Measurements from ENCODE around the gene ZBTB39.

The ZBTB39 gene

GRCh38 chr12:57037264-57037663 lies 30.9 kb upstream of the ZBTB39 start:
- POLR2A ChIA-PET: interaction anchor here (1.4 kb wide), 1 partner anchor 13 kb away, joined by 3 read pairs; the partner anchor contains the start of gene MYO1A
- CTCF ChIA-PET: no interaction called here
- TF ChIP-seq HDGF (IDR thresholded peaks at IDR 0.05; ENCODE audit: borderline replicate concordance) (no peak), CTBP1 (IDR thresholded peaks at IDR 0.05; ENCODE audit: borderline replicate concordance) (no peak), TARDBP (IDR thresholded peaks at IDR 0.05) (no peak), FOXK2 (IDR thresholded peaks at IDR 0.05) (no peak), FOXA1 (IDR thresholded peaks at IDR 0.05) (no peak), LEF1 (IDR thresholded peaks at IDR 0.05; ENCODE audit: borderline replicate concordance) (no peak), L3MBTL2 (conservative IDR thresholded peaks at IDR 0.05) (no peak), ARNT (IDR thresholded peaks at IDR 0.05) (no peak), NFRKB (IDR thresholded peaks at IDR 0.05) (no peak), SUZ12 (IDR thresholded peaks at IDR 0.05) (no peak), SP1 (IDR thresholded peaks at IDR 0.05) (no peak), BHLHE40 (IDR thresholded peaks at IDR 0.05; ENCODE audit: borderline replicate concordance) (no peak), ZNF384 (IDR thresholded peaks at IDR 0.05) (no peak), FOXM1 (IDR thresholded peaks at IDR 0.05; ENCODE audit: borderline replicate concordance) (no peak), ELF4 (IDR thresholded peaks at IDR 0.05) (no peak)
- TF ChIP-seq, protein P1, sequence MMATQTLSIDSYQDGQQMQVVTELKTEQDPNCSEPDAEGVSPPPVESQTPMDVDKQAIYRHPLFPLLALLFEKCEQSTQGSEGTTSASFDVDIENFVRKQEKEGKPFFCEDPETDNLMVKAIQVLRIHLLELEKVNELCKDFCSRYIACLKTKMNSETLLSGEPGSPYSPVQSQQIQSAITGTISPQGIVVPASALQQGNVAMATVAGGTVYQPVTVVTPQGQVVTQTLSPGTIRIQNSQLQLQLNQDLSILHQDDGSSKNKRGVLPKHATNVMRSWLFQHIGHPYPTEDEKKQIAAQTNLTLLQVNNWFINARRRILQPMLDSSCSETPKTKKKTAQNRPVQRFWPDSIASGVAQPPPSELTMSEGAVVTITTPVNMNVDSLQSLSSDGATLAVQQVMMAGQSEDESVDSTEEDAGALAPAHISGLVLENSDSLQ (IDR thresholded peaks at IDR 0.05): no peak
- DNase-seq (ENCODE audit: extremely low spot score): no peak

DNA sequence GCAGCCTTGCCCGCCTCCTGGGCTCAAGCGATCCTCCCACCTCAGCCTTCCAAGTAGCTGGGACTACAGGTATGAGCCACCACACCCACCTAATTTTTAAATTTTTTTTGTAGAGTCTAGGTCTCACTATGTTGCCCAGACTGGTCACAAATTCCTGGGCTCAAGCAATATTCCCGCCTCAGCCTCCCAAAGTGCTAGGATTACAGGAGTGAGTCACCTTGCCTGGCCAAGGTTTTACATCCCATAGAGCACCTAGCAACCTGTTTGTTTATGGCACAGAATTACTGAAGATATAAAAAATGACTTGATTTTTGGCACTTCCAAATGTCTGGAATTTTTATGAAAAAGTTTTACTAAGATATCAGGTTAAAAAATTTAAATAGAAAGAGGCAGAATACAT lies 27.1 kb upstream of the ZBTB39 start:
- POLR2A ChIA-PET: interaction anchor here (1.0 kb wide), 1 partner anchor 78 kb away, joined by 4 read pairs; the partner anchor contains the start of gene STAT6
- TF ChIP-seq FOXA1 (IDR thresholded peaks at IDR 0.05): no peak
- TF ChIP-seq, protein P1 (IDR thresholded peaks at IDR 0.05): no peak
- TF ChIP-seq ELF4 (IDR thresholded peaks at IDR 0.05): no peak
- TF ChIP-seq NFRKB (IDR thresholded peaks at IDR 0.05): no peak
- TF ChIP-seq ZNF384 (IDR thresholded peaks at IDR 0.05): no peak
- TF ChIP-seq SP1 (IDR thresholded peaks at IDR 0.05): no peak
- no peak for TF ChIP-seq FOXK2 (IDR thresholded peaks at IDR 0.05)
- TF ChIP-seq LEF1 (IDR thresholded peaks at IDR 0.05; ENCODE audit: borderline replicate concordance): no peak
- no peak for TF ChIP-seq CTBP1 (IDR thresholded peaks at IDR 0.05; ENCODE audit: borderline replicate concordance)
- no peak for TF ChIP-seq L3MBTL2 (conservative IDR thresholded peaks at IDR 0.05)
- CTCF ChIA-PET: no interaction called here
- DNase-seq (ENCODE audit: extremely low spot score): no peak

- ChIA-PET POLR2A (interaction anchor here (0.9 kb wide), 1 partner anchor 80 kb away, joined by 4 read pairs; the partner anchor contains the start of gene STAT6), CTCF (interaction anchor here (1.2 to 1.5 kb wide), 3 partner anchors 23 to 60 kb away, joined by 3 to 5 read pairs (median 3); no protein-coding TSS in a partner anchor)
- no peak for DNase-seq (ENCODE audit: extremely low spot score)
- TF ChIP-seq ARNT (IDR thresholded peaks at IDR 0.05): no peak
- TF ChIP-seq, protein P1 (IDR thresholded peaks at IDR 0.05): no peak
- TF ChIP-seq FOXK2 (IDR thresholded peaks at IDR 0.05): no peak
- TF ChIP-seq SUZ12 (IDR thresholded peaks at IDR 0.05): no peak
- TF ChIP-seq L3MBTL2 (conservative IDR thresholded peaks at IDR 0.05): no peak
- TF ChIP-seq CTBP1 (IDR thresholded peaks at IDR 0.05; ENCODE audit: borderline replicate concordance): no peak
- no peak for TF ChIP-seq BHLHE40 (IDR thresholded peaks at IDR 0.05; ENCODE audit: borderline replicate concordance)
- no peak for TF ChIP-seq FOXA1 (IDR thresholded peaks at IDR 0.05)
- TF ChIP-seq FOXM1 (IDR thresholded peaks at IDR 0.05; ENCODE audit: borderline replicate concordance): no peak
Measured at GRCh38 chr12:57031789-57032188, 25.4 kb upstream of the ZBTB39 start.

- TF ChIP-seq ELF4 (IDR thresholded peaks at IDR 0.05) (no peak), FOXA1 (IDR thresholded peaks at IDR 0.05) (no peak)
- TF ChIP-seq, protein P1 (IDR thresholded peaks at IDR 0.05): no peak
- POLR2A ChIA-PET: interaction anchor here (0.9 kb wide), 1 partner anchor 80 kb away, joined by 4 read pairs; the partner anchor contains the start of gene STAT6
- CTCF ChIA-PET: interaction anchor here (1.2 to 1.5 kb wide), 3 partner anchors 22 to 61 kb away, joined by 3 to 5 read pairs (median 3); no protein-coding TSS in a partner anchor
- no peak for DNase-seq (ENCODE audit: extremely low spot score)
Measured at GRCh38 chr12:57031138-57031725, 24.9 kb upstream of the ZBTB39 start.

- CTCF ChIA-PET: no interaction called here
- TF ChIP-seq, protein P1 (IDR thresholded peaks at IDR 0.05): no peak
- TF ChIP-seq NFRKB (IDR thresholded peaks at IDR 0.05) (no peak), TARDBP (IDR thresholded peaks at IDR 0.05) (no peak), BHLHE40 (IDR thresholded peaks at IDR 0.05; ENCODE audit: borderline replicate concordance) (no peak), ELF4 (IDR thresholded peaks at IDR 0.05) (no peak), FOXK2 (IDR thresholded peaks at IDR 0.05) (no peak)
- POLR2A ChIA-PET: no interaction called here
- DNase-seq (ENCODE audit: extremely low spot score): no peak
Measured at GRCh38 chr12:57029457-57029856, 23.1 kb upstream of the ZBTB39 start.

Data from HEK293T (cell line).